GM19099 (cell line): ENCODE data around the gene DENND5A.

ENCODE experiments used
- POLR2A ChIP-seq: IDR thresholded peaks from 3 replicates; pipeline ENCODE4 v1.6.1; 2011; ENCODE audit warnings: low read depth; ENCODE audit not compliant: insufficient read length; ENCODE audit errors: extremely low read depth

DENND5A gene

DNA sequence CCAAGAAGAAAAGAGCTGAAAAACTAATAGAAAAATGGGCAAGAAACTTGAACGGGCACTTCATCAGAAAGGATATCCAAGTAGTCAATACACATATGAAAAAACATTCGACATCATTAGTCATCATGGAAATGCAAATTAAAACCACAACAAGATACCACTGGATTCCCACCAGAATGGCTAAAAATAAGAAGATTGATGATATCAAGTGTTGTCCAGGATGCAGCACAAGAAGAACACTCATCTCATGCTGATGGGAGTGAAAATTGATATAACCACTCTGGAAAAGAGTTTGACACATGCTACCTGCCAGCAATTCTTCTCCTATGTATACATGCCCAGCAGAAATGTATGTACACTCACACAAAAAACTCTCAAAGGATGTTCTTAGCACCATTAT is 146.9 kb downstream of the DENND5A start:
- TF ChIP-seq POLR2A, result no peak

DNA sequence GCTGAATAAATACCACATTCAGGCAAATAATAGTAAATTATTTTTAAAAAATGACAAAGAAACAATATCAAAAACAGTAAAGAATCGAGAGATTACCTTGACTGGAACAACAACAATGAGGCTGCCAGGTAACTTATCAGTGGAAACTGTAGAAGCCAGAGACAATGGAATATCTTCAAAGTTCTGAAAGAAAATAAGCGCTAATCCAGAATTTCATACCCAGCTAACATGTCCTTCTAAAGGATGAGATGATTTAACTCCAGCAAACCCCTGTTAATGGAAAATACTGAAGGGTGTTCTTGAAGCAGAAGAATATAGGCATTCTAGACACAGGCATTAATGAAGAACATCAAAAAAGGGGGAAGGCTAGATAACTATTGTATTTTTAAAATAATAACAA is 153.1 kb downstream of the DENND5A start:
- no peak for TF ChIP-seq POLR2A

DNA sequence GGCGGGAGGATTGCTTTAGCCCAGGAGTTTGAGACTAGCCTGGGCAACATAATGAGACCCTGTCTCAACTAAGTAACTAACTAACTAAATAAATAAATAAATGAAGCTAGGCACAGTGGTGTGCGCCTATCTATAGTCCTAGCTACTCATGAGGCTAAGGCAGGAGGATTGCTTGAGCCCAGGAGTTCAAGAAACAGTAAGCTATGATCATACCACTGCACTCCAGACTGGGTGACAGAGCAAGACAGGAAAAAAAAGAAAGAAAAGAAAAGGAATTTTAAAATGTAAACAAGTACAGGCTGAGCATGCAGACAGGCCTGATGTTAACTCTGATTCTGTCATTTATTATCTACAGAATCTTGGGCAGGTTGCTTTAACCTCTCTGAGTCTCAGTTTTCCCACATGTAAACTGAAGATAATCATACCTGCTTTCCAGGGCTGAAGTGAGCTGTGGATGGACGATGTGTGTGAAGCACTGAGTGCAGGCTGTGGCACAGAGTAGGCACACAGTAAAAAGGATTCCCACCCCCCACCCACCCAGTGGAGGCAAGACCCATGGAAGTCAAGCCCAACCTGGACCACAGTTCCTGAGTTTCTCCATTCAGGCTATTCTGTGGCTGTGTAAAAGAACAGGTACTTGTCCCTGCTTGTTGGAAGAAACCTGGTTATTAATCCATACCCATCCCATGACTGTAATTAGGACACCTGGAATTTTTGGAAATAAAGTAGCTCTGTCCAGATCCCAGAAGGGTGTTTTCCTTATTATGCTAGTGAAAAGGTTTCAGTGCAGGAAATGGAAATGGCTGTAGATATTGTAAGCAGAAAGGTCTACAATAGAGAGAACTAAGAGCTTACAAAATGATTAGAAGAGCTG is 155.1 kb downstream of the DENND5A start:
- TF ChIP-seq POLR2A, result no peak

DNA sequence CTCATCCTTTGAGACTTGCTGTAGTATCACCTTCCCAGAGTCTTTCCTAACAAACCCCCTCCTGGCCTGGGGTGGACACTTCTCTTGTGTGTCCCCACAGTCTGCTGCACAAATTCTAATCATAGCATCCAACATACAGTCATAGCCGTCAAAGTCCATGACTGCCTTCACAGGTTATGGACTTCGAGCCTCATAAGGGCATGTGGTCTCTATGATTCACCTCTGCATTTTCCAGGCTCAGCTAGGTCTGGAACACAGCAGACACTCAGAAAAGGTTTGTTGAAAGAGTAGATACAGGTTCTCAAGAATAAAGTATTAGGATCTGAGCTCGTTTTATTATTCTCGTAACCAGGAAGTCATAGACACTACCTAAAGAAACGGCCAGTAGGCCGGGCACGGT is 160.6 kb downstream of the DENND5A start:
- no peak for TF ChIP-seq POLR2A

DNA sequence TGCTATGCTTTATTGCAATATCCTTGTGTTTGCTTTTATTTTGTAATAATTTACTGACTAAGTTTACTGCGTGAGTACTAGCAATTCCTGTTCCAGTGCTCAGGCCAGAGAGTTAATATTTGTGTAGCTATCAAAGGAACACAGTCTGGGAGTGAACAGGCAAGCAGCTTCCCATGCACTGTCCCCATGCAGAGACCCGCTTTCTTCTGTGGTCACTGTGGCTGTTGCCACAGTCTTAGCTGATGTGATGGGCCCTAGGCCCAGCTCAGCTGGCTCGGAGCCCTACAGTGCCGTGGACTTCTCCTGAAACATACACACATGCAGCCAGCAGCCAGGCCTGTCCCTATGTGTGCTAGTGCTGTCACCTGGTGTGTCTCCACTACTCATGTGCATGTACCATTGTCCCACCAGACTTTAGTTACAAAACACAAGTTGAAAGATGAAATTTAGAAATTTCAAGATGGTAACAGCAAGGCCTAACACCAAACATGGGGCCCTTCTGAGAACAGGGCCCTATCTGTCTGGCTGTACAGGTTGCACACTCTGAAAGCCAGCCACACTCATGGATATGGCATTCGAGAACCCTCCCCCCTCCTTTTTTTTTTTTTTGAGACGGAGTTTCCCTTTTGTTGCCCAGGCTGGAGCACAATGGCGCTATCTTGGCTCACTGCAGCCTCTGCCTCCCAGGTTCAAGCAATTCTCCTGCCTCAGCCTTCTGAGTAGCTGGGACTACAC is 161.4 kb downstream of the DENND5A start:
- no peak for TF ChIP-seq POLR2A

DNA sequence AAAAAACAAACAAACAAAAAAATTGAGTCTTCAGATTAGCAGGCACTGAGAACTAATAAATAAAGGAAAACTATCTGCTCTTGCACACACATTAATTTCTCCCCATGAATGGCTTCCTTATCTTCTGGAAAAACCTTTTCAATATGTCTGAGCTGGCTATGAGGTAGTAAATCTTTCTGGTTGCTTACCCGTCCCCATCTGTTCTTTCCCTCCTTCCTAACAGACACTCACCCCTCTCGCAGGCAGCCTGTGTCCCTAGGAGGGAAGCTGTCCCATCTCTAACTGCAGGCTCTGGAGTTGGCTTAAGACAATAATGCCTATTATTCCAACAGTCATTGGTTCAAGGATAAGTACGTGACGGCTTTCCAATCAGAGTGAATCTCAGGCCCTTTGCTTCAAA is 165.5 kb downstream of the DENND5A start:
- no peak for TF ChIP-seq POLR2A

DNA sequence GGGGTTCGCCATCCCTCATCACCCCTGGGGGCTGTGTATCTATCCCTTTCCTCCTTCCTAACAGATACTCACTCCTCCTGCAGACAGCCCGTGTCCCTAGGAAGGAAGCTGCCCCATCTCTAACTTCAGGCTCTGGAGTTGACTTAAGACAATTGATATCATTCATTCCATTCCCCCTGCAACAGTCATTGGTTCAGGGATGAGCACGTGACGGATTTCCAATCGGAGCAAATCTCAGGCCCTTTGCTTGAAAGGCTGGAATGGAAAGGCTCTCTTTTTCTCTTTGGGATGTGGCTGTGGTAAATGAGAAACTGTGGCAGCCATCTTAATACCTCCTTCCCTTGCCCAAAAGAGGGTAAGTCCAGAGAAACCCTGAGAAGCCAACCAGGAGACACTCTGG is 168.7 kb downstream of the DENND5A start:
- no peak for TF ChIP-seq POLR2A

DNA sequence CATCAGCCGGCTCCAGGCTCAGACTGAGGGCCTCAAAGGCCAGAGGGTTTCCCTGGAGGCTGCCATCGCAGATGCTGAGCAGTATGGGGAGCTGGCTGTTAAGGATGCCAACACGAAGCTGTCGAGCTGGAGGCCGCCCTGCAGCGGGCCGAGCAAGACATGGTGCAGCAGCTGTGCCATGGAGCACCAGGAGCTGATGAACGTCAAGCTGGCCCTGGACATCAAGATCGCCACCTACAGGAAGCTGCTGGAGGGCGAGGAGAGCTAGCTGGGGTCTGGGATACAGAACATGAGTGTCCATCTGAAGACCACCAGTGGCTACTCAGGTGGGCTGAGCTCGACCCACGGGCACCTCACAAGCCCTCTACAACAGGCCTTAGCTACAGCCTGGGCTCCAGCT is 169.7 kb downstream of the DENND5A start:
- no peak for TF ChIP-seq POLR2A

DNA sequence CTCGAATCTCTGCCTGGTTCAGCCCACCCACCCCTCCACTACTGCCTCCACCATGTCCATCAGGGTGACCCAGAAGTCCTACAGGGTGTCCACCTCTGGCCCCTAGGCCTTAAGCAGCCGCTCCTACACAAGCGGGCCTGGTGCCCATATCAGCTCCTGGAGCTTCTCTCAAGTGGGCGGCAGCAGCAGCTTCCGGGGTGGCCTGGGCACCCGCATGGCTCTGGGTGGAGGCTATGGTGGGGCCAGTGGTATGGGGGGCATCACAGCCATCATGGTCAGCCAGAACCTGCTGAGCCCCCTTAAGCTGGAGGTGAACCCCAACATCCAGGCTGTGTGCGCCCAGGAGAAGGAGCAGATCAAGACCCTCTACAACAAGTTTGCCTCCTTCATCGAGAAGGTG is 170.7 kb downstream of the DENND5A start:
- TF ChIP-seq POLR2A, result no peak

DNA sequence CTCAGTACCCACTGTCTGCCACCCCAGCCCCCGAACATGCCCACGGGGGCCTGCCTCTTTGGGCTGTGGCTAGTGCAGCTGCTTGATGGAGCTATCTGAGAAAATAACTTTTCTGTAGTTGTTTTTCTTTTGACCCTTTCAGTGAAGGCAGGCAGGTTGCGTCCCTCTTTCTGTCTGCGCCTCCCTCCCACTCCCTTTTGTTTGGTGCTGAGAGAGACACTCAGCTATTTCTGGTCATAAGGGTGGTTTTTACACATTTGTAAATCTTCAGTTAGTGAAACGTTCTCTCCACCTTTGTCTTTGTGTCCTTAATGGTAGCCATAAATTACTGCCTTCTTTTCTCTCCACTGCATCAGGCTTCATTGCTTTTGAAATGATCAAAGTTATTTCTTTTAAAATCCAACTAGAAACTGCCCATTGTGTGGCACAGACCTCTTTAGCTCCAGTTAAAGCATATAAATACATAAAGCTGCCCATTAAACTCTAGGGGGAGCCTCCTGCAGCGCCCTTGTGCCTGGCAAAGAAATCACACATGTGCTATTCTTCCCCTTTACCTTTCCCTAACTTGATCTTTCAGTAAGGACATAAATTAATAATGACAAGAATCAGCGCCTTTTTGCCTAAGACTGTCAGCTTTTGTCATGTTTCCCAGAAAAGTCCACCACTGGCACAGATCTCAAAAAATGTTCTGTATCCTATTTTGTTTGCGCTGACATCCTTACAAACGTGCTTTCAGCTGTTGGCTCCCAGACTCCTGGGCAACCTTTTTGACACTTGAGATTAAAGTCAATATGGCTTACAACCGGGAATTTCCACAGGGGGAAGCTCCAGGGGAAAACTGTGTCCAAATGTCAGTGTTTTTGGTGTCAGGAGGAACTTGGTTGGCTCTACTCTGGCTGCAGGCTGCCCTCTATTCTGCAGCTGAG is 172.0 kb downstream of the DENND5A start:
- TF ChIP-seq POLR2A, result no peak

DNA sequence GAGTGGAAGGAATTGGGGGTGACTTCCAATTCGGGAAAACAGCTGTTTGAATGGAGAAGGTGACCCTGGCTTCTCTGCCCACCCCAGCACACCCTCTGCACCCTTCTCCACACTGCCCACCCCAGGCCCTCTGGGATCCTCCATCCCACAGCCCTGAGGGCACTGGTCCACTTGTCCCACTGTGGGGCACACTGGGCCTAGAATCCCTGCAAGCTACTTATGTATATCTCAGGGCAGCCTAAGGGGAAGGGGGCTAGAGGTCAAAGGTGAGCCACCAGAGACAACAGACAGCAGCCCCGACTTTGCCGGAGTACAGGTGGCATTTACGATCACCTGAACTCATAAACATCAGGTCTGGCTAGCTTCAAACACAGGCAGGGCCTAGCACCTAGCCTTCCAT is 173.1 kb downstream of the DENND5A start:
- TF ChIP-seq POLR2A, result no peak

DNA sequence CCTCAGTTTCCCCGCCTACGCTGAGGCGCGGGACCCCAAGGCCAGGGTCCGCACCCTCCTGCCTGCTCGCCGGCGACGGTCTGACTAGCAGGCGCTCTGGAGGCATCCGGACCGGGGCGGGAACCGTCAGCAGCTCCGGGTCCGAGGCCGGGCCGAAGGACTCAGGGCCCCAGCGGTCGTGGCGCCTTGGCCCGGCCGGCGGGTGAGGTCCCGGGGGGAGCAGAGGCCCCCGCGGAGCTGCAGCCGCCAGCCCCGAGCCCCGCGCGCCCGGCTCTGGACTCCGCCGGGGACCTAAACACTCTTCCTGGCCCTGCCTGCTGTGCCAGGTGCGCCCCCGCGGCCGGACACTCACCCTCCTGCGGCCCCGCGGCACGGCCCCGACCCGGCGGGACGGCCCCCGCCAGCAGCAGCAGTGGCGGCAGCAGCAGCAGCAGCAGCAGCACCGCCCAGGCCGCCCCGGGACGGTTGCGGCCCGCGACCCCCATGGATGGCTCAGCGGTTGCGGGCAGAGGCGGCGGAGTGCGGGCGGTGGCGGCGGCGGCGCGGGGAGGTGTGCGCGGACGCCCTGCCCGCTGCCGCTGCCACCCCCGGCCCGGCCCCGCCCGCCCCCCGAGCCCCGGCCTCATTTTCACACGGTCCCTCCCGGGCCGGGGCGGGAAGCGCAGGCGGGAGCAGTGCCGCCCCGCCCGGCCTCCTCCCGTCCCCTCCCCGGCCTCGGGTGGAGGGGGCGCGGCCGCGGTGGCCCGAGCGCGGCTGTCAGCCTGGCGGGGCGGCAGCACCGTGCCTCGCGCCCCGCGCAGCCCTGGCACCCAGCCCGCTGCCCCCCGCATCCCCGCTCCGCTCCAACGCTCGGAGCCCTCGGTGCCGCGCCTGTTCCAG is 173.9 kb downstream of the DENND5A start, which contains the start of gene SCUBE2:
TSS of gene SCUBE2 (minus strand) at position 556 of the 879 bp plus-strand sequence. CDS start at position 485, 71 bp downstream.
- TF ChIP-seq POLR2A, result no peak

DNA sequence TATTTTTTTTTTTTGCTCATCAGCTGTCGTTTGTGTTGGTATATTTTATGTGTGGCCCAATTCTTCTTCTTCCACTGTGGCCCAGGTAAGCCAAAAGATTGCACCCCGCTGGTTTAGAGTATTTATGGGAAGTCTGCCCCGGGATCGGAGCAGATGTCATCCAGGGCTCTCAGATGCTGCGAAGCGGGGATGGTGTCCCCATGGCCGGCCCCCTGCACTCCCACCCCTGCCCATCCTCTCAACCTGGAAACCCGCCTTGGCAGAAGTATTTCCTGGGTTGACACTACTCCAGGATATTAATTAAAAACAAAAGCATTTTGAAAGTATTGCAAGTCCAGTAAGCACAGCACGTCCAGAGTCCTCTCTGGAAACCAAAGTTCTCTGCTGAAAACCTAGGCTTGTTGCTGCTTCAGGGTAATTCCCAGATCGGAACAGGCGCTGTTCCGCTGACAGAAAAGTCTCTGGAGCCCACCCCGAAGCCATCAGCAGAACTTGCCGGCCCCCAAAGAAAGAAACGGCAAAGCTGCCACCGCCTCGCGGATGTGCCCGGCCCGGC is 174.6 kb downstream of the DENND5A start:
- no peak for TF ChIP-seq POLR2A

DNA sequence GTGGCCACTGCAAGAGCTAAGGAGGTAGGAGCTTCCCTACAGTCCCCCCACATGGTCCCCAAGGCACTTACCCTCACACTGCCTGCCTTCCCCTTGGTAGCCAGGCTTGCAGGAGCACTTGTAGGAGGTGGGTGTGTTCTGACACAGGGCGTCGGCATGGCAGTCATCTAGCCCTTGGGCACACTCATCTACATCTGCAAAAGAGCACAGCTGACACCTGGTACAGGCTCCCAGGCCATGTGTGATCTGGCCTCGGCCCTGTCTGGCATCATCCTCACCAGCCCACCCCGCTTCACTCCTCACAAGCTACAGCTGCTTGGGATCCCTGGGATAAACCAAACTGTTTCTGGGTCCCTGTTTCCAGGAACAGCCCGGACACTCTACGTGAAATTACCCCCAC is 175.5 kb downstream of the DENND5A start:
- no peak for TF ChIP-seq POLR2A
